Posterior cingulate gyrus (tissue), 11 donors: ENCODE data around the gene HOXB7.
A peak's percentile ranks its signal among the peaks of the same experiment; 100 is the strongest.

Experiments used
- DNase-seq, 10 donors: peaks; one replicate each; pipeline versions ENCODE4 v3.0.0 to v3.0.0-alpha.2; 2020 to 2021; ENCODE audit warnings: mixed read lengths in 3 of 10
- intact Hi-C: fragments of 100-400 bp; cut with DNase I; formaldehyde crosslinking; loops from one replicate; pipeline ENCODE4 v1.15.1; 2023

Gene HOXB7

GRCh38 chr17:48571826-48572417 lies 38.9 kb downstream of the HOXB7 start:
- DNase-seq, result no peak
- intact Hi-C loops, result no loop called here

GRCh38 chr17:48571024-48571818 lies 39.6 kb downstream of the HOXB7 start:
- peak in 1 of 10 donors; percentile 59 for DNase-seq

GRCh38 chr17:48570325-48571023 lies 40.3 kb downstream of the HOXB7 start:
- peak in 1 of 10 donors; percentile 49 for DNase-seq
- intact Hi-C loops, result no loop called here

More at GRCh38 chr17:48571024-48571818, 39.6 kb downstream of the HOXB7 start:
- intact Hi-C loops, result no loop called here

- DNase-seq, result no peak
- intact Hi-C loops, result no loop called here
Observed at GRCh38 chr17:48569674-48570324, 41.0 kb downstream of the HOXB7 start.

GRCh38 chr17:48569240-48569582 lies 41.6 kb downstream of the HOXB7 start:
- intact Hi-C loops, result no loop called here
- no peak for DNase-seq

GRCh38 chr17:48568499-48569239 lies 42.1 kb downstream of the HOXB7 start:
- no peak for DNase-seq
- intact Hi-C loops, result no loop called here

GRCh38 chr17:48567646-48568354 lies 43.0 kb downstream of the HOXB7 start:
- DNase-seq, result no peak
- intact Hi-C loops, result no loop called here

GRCh38 chr17:48567209-48567608 lies 43.6 kb downstream of the HOXB7 start:
- intact Hi-C loops, result no loop called here

GRCh38 chr17:48566717-48567116 lies 44.1 kb downstream of the HOXB7 start:
- intact Hi-C loops, result no loop called here
- no peak for DNase-seq

More at GRCh38 chr17:48567209-48567608, 43.6 kb downstream of the HOXB7 start:
- DNase-seq, result no peak

- intact Hi-C loops, result no loop called here
- DNase-seq, result no peak
Observed at GRCh38 chr17:48565925-48566710, 44.7 kb downstream of the HOXB7 start.

- intact Hi-C loops, result no loop called here
- DNase-seq, result no peak
Observed at GRCh38 chr17:48565022-48565554, 45.7 kb downstream of the HOXB7 start.

GRCh38 chr17:48564188-48565021 lies 46.4 kb downstream of the HOXB7 start:
- intact Hi-C loops, result no loop called here

GRCh38 chr17:48563867-48564187 lies 47.0 kb downstream of the HOXB7 start:
- no peak for DNase-seq
- intact Hi-C loops, result no loop called here

More at GRCh38 chr17:48564188-48565021, 46.4 kb downstream of the HOXB7 start:
- no peak for DNase-seq

GRCh38 chr17:48563385-48563838 lies 47.4 kb downstream of the HOXB7 start:
- DNase-seq, result no peak
- intact Hi-C loops, result no loop called here

- intact Hi-C loops, result no loop called here
- DNase-seq, result no peak
Observed at GRCh38 chr17:48562934-48563333, 47.9 kb downstream of the HOXB7 start.

- DNase-seq, result no peak
- intact Hi-C loops, result no loop called here
Observed at GRCh38 chr17:48561884-48562810, 48.7 kb downstream of the HOXB7 start.
